Kidney (tissue), 14 donors: ENCODE measurements around the gene SYNGAP1. TPM values are rescaled to one million over a fixed set of nuclear protein-coding genes. Genes with fewer than 3 reads are reported as not detected.

Source experiments
- DNase-seq, 5 donors: peaks; one replicate each; pipeline ENCODE4 v3.0.0-alpha.2; 2013 to 2020
- FAIRE-seq: peaks from 2 replicates; lab custom pipeline; 2012; peaks lifted over from hg19 to GRCh38; lab: Jason Lieb, UNC
- H3K27ac ChIP-seq, 2 donors: one replicate each; pipeline ENCODE4 v1.7.0; 2013; ENCODE audit warnings: low read depth in 2 of 2, low read length in 2 of 2, inconsistent platforms in 1 of 2
- H3K27me3 ChIP-seq: one replicate; pipeline ENCODE4 v1.7.1; 2013; ENCODE audit warnings: low read length, inconsistent platforms; ENCODE audit not compliant: control insufficient read depth, insufficient read depth
- H3K36me3 ChIP-seq, 3 donors: one replicate each; pipeline versions ENCODE4 v1.7.0 to v1.7.1; 2013; ENCODE audit warnings: low read length in 3 of 3, control low read depth in 1 of 3, inconsistent platforms in 1 of 3; ENCODE audit not compliant: insufficient read depth in 3 of 3, control insufficient read depth in 2 of 3
- H3K4me1 ChIP-seq, 3 donors: one replicate each; pipeline versions ENCODE4 v1.7.0 to v1.7.1; 2013; ENCODE audit warnings: low read length in 3 of 3, inconsistent platforms in 1 of 3, low read depth in 1 of 3; ENCODE audit not compliant: control insufficient read depth in 2 of 3, insufficient read depth in 2 of 3
- H3K4me3 ChIP-seq, 3 donors: one replicate each; pipeline versions ENCODE4 v1.7.0 to v1.8.1; 2013; ENCODE audit warnings: low read length in 3 of 3, control low read depth in 1 of 3, inconsistent platforms in 1 of 3
- H3K9ac ChIP-seq, 3 donors: one replicate each; pipeline versions ENCODE4 v1.7.0 to v1.7.1; 2013; ENCODE audit warnings: low read length in 3 of 3, control low read depth in 1 of 3, inconsistent platforms in 1 of 3
- H3K9me3 ChIP-seq, 3 donors: one replicate each; pipeline versions ENCODE4 v1.7.0 to v1.7.1; 2013; ENCODE audit warnings: low read length in 3 of 3, control low read depth in 1 of 3, inconsistent platforms in 1 of 3; ENCODE audit not compliant: control insufficient read depth in 2 of 3, insufficient read depth in 1 of 3
- intact Hi-C: fragments of 100-400 bp; cut with DNase I; formaldehyde crosslinking; loops from one replicate; pipeline ENCODE4 v1.11.1; 2022
- polyA plus RNA-seq: library from polyadenylated mRNA; stranded (reverse); fragments of 350-450 nt; fragmentation: Illumina TruSeq; extraction: RNeasy Lipid Tissue Mini Kit (QIAGEN cat#74804); gene quantifications from one replicate; pipeline ENCODE4 v1.2.3, GENCODE V29; 2014; ENCODE audit warnings: low read depth, low replicate concordance; ENCODE audit not compliant: insufficient read depth
- total RNA-seq: library from RNA; stranded (reverse); fragmentation: NEBNext Ultra II Directional; extraction: Animal tissue kit (Norgen Biotek cat#: 25700); gene quantifications from one replicate; pipeline ENCODE4 v1.2.1, GENCODE V29; 2021
- TF ChIP-seq, protein P1 (sequence below): IDR thresholded peaks from 3 replicates; pipeline ENCODE4 v1.5.1; 2012; ENCODE audit warnings: mild to moderate bottlenecking, moderate library complexity, borderline replicate concordance; ENCODE audit not compliant: insufficient read depth; ENCODE audit errors: extremely low read depth
- donor health status: control.
- donor health status: control.
- donor health status: control.
- donor health status: control.
- donor health status: control.
- donor health status: DM: yes; HTN: yes; CAD: no.
- donor health status: Normal renal cell carcinoma (clear cell type).

SYNGAP1 gene
- total and polyA plus RNA-seq, 2 donors from 2014 or later: 2.7 to 17.8 TPM

DNA sequence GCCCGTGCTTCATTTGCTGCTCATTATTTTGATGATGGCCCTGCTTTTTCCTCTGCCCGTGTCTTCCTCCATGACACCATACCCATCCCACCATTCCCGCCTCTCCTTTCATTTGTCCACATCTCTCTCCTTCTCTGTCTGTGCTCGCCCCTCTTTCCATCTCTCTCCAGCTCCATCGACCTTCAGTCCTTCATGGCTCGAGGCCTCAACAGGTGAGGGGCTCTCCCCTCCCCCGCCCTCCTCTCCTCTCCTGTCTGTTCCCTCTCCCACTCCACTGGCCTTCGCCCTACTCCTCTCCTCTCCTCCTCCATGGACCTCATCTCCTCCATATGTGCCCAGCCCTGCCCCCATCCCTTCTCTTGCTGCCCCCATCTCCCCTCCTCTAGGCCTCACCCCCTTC is 22.4 kb downstream of the SYNGAP1 start:
- Histone ChIP-seq H3K9ac (no peak overlapping the region), H3K27ac (no peak overlapping the region), H3K27me3 (no peaks in the 10 kb centered on the region), H3K36me3 (peaks cover 5 to 15% (median 7%) of the 10 kb centered on the region in 3 donors), H3K4me3 (no peak overlapping the region), H3K4me1 (no peaks in the 10 kb centered on the region), H3K9me3 (no peaks in the 10 kb centered on the region)
- DNase-seq: no peak
- TF ChIP-seq, protein P1, sequence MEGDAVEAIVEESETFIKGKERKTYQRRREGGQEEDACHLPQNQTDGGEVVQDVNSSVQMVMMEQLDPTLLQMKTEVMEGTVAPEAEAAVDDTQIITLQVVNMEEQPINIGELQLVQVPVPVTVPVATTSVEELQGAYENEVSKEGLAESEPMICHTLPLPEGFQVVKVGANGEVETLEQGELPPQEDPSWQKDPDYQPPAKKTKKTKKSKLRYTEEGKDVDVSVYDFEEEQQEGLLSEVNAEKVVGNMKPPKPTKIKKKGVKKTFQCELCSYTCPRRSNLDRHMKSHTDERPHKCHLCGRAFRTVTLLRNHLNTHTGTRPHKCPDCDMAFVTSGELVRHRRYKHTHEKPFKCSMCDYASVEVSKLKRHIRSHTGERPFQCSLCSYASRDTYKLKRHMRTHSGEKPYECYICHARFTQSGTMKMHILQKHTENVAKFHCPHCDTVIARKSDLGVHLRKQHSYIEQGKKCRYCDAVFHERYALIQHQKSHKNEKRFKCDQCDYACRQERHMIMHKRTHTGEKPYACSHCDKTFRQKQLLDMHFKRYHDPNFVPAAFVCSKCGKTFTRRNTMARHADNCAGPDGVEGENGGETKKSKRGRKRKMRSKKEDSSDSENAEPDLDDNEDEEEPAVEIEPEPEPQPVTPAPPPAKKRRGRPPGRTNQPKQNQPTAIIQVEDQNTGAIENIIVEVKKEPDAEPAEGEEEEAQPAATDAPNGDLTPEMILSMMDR: no peak
- no peak for FAIRE-seq
- intact Hi-C loops: no loop called here

GRCh38 chr6:33443025-33443424 is 23.2 kb downstream of the SYNGAP1 start:
- Histone ChIP-seq H3K36me3 (peaks cover 4 to 10% (median 5%) of the 10 kb centered on the region in 3 donors), H3K27ac (no peak overlapping the region), H3K9me3 (no peaks in the 10 kb centered on the region), H3K4me3 (no peak overlapping the region), H3K4me1 (no peaks in the 10 kb centered on the region), H3K9ac (no peak overlapping the region), H3K27me3 (no peaks in the 10 kb centered on the region)
- DNase-seq (no peak), FAIRE-seq (no peak)
- intact Hi-C loops: no loop called here
- TF ChIP-seq, protein P1: no peak

DNA sequence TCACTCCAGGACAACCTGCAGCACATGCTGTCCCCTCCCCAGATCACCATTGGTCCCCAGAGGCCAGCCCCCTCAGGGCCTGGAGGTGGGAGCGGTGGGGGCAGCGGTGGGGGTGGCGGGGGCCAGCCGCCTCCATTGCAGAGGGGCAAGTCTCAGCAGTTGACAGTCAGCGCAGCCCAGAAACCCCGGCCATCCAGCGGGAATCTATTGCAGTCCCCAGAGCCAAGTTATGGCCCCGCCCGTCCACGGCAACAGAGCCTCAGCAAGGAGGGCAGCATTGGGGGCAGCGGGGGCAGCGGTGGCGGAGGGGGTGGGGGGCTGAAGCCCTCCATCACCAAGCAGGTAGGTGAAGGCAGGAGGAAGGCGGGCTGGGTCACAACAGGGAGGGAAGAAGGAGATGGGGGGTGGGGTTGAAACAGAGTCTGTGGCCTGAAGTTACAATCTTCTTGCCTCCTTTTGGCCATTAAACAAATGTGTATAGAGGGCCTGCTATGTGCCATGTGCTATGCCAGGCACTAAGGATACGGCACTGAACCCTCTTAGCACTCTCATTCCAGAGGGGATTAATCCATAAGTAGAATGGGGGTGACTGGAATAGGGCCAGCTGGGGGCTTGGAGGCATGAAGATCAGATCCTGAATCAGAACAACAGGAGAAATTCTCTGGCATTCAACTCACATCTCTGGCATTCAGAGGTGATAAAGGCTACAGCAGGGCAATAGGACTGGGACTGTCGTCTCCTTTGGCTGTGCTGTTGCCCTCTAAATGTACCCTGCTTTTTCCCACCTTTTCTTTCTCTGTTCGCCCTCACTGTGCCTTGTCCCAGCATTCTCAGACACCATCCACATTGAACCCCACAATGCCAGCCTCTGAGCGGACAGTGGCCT is 24.0 kb downstream of the SYNGAP1 start:
- Histone ChIP-seq H3K4me3 (no peak overlapping the region), H3K27me3 (no peaks in the 10 kb centered on the region), H3K36me3 (peaks cover 0 to 5% (median 2%) of the 10 kb centered on the region in 3 donors), H3K9ac (no peak overlapping the region), H3K9me3 (no peaks in the 10 kb centered on the region), H3K27ac (no peak overlapping the region), H3K4me1 (no peaks in the 10 kb centered on the region)
- intact Hi-C loops: no loop called here
- no peak for DNase-seq
- no peak for FAIRE-seq
- TF ChIP-seq, protein P1: no peak
